Esophagus squamous epithelium (tissue), 4 donors: ENCODE measurements around the gene CHST1.

Experiments
- POLR2A ChIP-seq, 4 donors: fragments of 450-650 bp; IDR thresholded peaks; one replicate each; pipeline ENCODE4 v1.6.1; 2017; ENCODE audit warnings: antibody characterized with exemption in 4 of 4, mild to moderate bottlenecking in 4 of 4, moderate library complexity in 3 of 4
- TF ChIP-seq, protein P1 (sequence below), 6 experiments: fragments of 450-650 bp in 4 of 6; fragments of 200-600 bp in 2 of 6; sonication (generic) in 2 of 6; IDR thresholded peaks; one replicate each; pipeline ENCODE4 v1.5.1; 2016 to 2019; ENCODE audit warnings: antibody characterized with exemption in 6 of 6, mild to moderate bottlenecking in 4 of 6, moderate library complexity in 4 of 6

DNA sequence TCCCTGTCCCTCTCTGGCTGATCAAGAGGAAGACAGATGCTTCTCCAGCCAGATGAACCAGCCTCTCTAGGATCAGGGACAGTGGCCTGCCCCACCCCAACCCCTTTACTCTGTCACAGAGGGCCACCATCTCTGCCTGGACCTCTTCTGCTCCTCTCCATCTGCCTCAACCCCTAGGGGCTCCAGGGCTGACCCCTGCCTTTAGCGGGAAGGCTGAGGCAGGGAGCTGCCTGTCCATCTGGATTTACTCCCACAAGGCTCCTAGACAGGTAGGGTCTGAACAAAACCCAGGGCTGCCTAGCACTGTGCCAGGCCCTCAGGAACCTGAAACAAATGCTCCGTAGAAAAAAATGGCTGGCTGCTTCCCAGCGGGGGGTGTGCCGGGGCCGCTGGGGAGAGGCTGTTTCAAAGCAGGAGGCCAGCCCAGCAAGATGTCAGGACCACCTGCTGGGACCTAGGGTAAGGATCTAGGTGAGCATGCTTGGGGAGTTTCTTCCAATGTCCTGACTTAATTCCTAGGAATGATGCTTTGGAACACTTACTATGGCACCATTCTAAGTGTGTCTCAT lies 3.2 kb downstream of the CHST1 start:
- TF ChIP-seq, protein P1, sequence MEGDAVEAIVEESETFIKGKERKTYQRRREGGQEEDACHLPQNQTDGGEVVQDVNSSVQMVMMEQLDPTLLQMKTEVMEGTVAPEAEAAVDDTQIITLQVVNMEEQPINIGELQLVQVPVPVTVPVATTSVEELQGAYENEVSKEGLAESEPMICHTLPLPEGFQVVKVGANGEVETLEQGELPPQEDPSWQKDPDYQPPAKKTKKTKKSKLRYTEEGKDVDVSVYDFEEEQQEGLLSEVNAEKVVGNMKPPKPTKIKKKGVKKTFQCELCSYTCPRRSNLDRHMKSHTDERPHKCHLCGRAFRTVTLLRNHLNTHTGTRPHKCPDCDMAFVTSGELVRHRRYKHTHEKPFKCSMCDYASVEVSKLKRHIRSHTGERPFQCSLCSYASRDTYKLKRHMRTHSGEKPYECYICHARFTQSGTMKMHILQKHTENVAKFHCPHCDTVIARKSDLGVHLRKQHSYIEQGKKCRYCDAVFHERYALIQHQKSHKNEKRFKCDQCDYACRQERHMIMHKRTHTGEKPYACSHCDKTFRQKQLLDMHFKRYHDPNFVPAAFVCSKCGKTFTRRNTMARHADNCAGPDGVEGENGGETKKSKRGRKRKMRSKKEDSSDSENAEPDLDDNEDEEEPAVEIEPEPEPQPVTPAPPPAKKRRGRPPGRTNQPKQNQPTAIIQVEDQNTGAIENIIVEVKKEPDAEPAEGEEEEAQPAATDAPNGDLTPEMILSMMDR (IDR thresholded peaks at IDR 0.05): no peak
- no peak for TF ChIP-seq POLR2A (IDR thresholded peaks at IDR 0.05)
